Keratinocyte (primary cell): ENCODE results near the gene IRAK3.

Experiments
- EZH2 ChIP-seq: IDR thresholded peaks from one replicate; pipeline ENCODE4 v1.6.1; 2012; ENCODE audit warnings: inconsistent platforms, mild to moderate bottlenecking, low read length, moderate library complexity
- TF ChIP-seq, protein P1 (sequence below), 3 experiments: IDR thresholded peaks in 1 of 3; conservative IDR thresholded peaks in 1 of 3; optimal IDR thresholded peaks in 1 of 3; 2 replicates in 2 of 3; 3 replicates in 1 of 3; pipeline versions ENCODE3 to v1.5.1; 2011; ENCODE audit warnings: low read length in 3 of 3, mild to moderate bottlenecking in 3 of 3, moderate library complexity in 2 of 3, control low read depth in 1 of 3, inconsistent platforms in 1 of 3; ENCODE audit not compliant: insufficient read depth in 2 of 3; ENCODE audit errors: extremely low read depth in 1 of 3

DNA sequence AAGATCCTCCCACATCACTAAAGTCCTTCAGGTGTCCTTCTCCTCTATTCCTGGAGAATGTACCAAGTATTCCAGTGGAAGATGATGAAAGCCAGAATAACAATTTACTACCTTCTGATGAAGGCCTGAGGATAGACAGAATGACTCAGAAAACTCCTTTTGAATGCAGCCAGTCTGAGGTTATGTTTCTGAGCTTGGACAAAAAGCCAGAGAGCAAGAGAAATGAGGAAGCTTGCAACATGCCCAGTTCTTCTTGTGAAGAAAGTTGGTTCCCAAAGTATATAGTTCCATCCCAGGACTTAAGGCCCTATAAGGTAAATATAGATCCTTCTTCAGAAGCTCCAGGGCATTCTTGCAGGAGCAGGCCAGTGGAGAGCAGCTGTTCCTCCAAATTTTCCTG lies 58.7 kb downstream of the IRAK3 start:
- TF ChIP-seq, protein P1, sequence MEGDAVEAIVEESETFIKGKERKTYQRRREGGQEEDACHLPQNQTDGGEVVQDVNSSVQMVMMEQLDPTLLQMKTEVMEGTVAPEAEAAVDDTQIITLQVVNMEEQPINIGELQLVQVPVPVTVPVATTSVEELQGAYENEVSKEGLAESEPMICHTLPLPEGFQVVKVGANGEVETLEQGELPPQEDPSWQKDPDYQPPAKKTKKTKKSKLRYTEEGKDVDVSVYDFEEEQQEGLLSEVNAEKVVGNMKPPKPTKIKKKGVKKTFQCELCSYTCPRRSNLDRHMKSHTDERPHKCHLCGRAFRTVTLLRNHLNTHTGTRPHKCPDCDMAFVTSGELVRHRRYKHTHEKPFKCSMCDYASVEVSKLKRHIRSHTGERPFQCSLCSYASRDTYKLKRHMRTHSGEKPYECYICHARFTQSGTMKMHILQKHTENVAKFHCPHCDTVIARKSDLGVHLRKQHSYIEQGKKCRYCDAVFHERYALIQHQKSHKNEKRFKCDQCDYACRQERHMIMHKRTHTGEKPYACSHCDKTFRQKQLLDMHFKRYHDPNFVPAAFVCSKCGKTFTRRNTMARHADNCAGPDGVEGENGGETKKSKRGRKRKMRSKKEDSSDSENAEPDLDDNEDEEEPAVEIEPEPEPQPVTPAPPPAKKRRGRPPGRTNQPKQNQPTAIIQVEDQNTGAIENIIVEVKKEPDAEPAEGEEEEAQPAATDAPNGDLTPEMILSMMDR (optimal IDR thresholded peaks at IDR 0.05 in 1 of 3, IDR thresholded peaks at IDR 0.05 in 1 of 3, conservative IDR thresholded peaks at IDR 0.05 in 1 of 3; ENCODE audit: extremely low read depth in 1 of 3, insufficient read depth in 2 of 3, low read length in 3 of 3): no peak
- no peak for TF ChIP-seq EZH2
